Stimulated activated CD4-positive, alpha-beta T cell treated with anti-CD3 and anti-CD28 coated beads, Interleukin-2, amount 100 ng/mL, for 4 hours (primary cell): Measurements from ENCODE around the gene LGALS13.
"Not testable (repeated sequence)": the region's sequence is repeated elsewhere in the genome, so short reads cannot be mapped to it uniquely, and the experiment has no call there.

Experiments
- DNase-seq: peaks from one replicate; pipeline ENCODE4 v3.0.0-alpha.2; 2020; ENCODE audit warnings: low read depth

Gene LGALS13

GRCh38 chr19:39617745-39618144 lies 15.4 kb downstream of the LGALS13 start:
- DNase-seq, result no peak

GRCh38 chr19:39623946-39624345 lies 21.6 kb downstream of the LGALS13 start:
- DNase-seq, result no peak

GRCh38 chr19:39627631-39628030 lies 25.3 kb downstream of the LGALS13 start:
- not testable (repeated sequence) for DNase-seq

GRCh38 chr19:39631178-39631577 lies 28.9 kb downstream of the LGALS13 start:
- DNase-seq, result no peak

GRCh38 chr19:39631626-39632025 lies 29.3 kb downstream of the LGALS13 start:
- no peak for DNase-seq

- DNase-seq, result no peak
Measured at GRCh38 chr19:39637891-39638290, 35.6 kb downstream of the LGALS13 start.

GRCh38 chr19:39641773-39642172 lies 39.4 kb downstream of the LGALS13 start:
- no peak for DNase-seq

- no peak for DNase-seq
Measured at GRCh38 chr19:39643591-39643990, 41.3 kb downstream of the LGALS13 start.

- no peak for DNase-seq
Measured at GRCh38 chr19:39645800-39646411, 43.6 kb downstream of the LGALS13 start.

GRCh38 chr19:39647918-39648317 lies 45.6 kb downstream of the LGALS13 start:
- no peak for DNase-seq

GRCh38 chr19:39655613-39656012 lies 53.3 kb downstream of the LGALS13 start, which contains the start of gene LGALS16:
Gene LGALS16, plus strand, starts transcription at chr19:39655913. Its CDS starts 49 bp downstream, at chr19:39655962.
- DNase-seq, result no peak
